NCI-H2171 treated with DMSO at 0.1 percent for 48 hours (cell line): ENCODE results near the gene ARPIN.
A peak's percentile ranks its signal among the peaks of the same experiment; 100 is the strongest.
"Not testable (repeated sequence)": the region's sequence is repeated elsewhere in the genome, so short reads cannot be mapped to it uniquely, and the experiment has no call there.

Experiments
- DNase-seq: peaks from one replicate; lab custom pipeline; 2025; lab: John Stamatoyannopoulos, UW

ARPIN gene

DNA sequence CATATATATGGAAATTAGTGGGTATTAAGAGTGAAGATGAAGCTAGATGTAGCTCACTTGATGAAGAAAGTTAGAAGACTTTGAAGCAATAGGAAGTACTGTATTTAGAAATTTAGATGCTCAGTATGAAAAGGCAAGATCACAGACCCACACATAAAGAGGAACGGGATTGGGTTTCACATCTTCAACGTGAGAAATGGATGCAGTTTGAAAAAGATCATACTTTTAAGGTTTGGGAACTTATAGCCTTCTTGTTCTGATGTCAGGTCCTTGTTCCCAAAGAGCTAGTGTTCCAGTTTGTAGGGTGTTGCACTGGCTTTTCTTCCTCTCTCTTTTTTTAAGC is 35.7 kb downstream of the ARPIN start:
- no peak for DNase-seq

DNA sequence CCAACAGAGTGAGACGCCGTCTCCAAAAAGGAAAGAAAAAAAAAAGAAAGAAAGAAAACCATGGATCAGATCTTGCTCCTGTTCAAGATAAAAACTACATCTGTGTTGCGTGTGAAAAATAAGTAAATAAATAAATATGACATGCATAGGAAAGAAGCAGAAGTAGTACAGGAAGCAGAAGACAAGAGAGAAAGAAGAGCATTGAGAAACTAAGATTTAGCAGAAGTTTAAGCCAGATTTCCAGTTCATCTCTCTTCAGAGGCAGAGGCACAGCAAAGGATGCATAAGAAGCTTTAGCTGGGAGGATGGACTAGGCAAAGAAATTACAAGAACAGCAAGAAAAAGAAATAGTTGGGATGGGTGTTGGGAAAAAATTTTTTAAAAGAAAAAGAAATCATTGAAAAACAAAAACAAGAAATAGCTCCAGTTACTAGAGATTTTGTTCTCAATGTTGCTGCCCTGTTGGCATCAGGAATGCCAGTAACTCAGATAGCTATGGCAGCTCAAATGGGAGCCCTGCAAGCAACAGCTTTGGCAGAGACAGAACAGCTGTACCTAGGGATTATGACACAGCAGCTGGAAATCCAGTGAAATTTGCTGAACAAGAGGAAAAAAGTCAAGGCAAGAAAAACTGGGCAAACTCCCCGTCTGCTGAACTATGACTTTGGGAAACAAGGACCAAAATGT is 36.2 kb downstream of the ARPIN start:
- no peak for DNase-seq

DNA sequence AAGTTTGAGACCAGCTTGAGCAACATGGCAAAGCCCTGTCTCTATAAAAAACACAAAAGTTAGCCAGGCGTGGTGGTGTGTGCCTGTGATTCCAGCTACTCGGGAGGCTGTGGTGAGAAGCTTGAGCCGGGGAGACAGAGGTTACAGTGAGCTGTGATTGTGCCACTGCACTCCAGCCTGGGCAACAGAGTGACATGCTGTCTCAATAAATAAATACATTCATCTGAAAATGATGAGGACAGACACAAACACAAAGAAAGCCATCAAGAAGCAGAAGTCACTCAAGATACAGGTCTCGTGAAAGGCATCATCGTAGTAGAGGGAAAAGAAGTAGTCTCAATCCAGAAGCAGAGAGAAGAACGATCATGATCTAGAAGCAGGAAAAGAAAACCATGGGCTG is 37.0 kb downstream of the ARPIN start:
- DNase-seq: no peak

DNA sequence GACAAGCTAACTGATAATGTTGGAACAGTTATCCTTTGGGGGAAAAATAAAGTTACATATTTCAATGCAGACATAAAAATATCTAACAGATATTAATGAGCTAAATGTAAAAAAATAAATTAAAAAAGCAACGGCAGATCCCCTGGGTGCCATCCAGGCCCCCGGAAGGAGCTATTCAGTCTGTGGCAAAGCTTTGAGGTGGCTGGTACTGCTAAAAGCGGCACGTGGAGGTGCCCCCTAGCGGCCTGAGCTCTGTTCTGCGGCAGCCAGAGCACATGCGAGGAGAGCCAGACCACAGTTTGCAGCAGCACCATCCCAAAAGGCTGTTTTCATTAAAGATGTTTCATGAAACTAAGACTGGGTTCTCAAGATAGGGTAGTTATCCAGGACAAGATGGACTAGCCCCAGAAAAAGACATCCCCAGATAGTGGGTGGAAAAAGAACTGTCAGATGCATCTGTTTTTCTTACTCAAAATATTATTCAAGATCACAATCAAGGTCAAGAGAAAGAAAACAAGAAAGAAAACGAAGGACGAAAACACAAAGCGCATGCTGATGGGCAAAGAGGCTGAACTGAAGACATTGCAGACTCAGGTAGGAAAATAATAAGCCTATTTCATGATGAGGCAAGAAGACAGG is 37.7 kb downstream of the ARPIN start:
- peak; percentile 79 for DNase-seq

DNA sequence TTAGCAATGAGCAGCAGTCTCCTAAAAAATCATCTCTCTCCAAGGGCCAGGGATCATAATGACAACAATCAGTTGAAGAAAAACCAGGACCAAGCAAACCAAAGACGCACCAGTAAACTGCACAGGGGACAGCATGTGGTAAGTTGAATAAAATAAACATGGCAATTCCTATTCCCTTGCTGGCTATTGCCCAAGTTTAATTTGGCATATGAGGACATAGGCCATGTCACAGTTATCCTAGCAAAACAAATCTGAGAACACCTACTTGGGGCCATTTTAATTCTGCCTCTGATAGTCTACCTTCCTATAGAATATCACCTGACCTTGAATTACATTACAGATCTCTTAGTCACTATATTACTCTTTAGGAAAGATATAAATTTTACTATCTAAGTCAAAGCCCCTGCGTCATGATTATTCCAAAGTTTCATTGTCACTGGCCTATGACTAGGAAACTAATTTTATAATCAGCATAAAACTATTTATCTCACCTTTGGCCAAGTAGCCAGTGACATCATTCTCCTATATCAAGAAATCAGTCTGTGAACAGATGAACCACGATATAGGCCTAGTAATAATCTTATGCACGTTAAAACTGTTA is 42.0 kb downstream of the ARPIN start:
- no peak for DNase-seq

DNA sequence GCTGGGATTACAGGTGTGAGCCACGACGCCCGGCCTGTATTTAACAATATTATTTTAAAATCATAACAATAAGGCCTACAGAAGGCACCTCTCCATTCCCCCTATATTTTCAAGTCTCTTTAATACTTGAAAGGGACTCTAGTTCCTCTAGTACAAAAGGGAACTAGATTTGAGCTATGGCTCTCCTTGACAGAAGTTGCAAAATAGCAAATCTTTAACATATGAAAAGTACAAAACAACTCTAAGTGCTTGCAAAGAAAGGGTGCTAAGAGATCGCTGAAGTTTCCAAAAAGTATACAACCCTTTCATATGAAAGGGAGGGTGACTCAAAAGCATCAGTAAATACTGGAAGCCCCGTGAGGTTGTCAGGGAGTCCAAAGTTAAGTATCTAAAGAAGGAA is 42.7 kb downstream of the ARPIN start:
- DNase-seq: no peak

DNA sequence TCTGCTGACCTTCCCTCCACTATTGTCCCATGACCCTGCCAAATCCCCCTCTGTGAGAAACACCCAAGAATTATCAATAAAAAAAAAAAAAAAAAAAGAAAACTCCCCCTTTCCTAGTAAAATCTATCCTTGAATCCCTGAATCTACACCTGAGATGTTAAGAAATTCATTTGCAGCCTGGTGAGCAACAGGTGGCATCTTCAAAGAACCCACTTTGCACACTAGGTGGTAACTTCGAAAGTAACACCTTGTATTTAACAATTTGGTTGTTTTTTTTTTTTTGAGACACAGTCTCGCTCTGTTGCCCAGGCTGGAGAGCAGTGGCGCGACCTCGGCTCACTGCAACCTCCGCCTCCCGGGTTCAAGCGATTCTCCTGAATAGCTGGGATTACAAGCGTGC is 43.3 kb downstream of the ARPIN start:
- not testable (repeated sequence) for DNase-seq

DNA sequence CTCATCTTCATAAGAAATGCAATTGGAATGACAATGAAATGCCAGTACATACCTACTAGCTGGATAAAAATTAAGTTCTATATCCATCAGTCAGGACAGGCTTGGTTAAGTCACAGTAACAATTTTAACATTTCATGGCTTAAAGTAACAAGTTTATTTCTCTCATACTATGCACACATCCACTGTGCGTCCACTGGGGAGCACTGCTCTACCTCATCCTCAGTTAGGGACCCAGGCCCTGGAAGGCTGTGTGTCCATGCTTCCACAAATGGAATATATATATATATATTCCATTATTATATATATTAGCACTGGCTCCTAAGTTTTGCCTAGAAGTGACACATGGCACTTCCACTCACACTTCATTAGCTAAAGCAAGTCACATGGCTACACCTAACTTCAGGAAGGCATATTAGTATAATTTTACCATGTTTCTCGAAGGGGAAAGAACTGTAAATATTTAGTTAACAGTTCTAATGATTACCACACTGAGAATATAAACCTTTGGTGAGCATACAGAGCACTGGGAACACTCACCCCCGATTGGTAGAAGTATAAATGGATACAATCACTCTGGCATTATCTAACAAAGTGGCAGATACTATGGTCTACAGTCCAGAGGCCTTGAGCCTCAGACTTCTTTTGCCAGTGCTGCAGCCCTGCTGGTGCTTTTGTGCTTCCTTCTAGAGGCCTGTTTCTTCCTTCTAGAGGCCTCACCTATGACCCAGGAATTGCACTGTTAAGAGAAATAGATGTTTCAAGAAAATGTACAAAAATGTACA is 47.6 kb downstream of the ARPIN start:
- no peak for DNase-seq

DNA sequence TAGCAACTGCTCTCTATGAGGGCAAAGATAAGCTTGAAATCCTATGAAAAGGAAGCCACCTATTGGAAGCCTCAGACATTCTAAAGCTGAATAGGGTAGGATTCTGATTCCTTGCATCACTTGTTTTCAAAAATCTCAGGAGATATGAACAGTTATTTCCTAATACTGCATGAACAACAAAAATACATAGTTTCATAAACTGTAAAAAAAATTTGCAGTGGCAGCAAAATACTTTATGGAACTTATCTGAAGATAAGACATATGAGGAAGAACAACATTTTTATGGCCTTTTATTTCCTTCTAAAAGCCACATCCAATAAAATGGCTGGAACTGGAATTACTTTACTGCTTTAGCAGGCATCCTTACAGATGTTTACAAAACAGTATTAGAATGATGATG is 48.8 kb downstream of the ARPIN start:
- no peak for DNase-seq

DNA sequence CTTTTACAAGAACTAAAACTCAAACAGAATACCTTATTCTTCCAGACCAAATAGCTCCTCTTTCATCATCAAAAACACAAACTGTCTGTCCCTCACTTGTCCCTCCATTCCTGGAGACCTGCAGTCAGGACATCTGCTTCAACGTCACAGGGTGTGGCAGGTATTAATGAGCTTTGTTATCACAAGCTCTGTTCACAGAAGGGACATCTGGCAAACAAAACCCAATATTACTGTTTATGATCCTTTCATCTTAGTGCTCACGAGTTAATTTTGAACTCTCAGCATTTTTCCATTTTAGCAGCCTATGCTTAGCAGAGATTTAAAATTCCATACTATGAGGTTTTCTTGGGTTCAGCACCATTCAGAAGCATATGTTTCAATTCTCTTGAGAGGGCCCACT is 51.9 kb downstream of the ARPIN start:
- DNase-seq: peak; percentile 57

DNA sequence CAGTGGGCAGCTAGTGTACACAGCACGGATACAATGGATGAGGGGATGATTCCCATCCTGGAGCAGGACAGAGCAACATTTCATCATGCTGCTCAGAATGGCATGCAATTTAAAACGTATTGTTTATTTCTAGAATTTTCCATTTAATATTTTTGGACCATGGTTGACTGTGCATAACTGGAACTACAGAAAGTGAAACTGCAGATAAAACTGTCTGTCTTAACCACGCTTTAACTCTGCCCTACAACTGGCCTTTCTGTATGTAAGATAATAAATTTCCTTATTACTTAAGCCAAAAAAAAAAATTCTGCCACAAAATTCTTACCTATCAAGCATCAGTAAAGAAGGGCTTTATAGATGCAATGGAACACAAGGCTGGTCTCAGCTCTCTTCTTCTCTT is 52.3 kb downstream of the ARPIN start:
- no peak for DNase-seq

DNA sequence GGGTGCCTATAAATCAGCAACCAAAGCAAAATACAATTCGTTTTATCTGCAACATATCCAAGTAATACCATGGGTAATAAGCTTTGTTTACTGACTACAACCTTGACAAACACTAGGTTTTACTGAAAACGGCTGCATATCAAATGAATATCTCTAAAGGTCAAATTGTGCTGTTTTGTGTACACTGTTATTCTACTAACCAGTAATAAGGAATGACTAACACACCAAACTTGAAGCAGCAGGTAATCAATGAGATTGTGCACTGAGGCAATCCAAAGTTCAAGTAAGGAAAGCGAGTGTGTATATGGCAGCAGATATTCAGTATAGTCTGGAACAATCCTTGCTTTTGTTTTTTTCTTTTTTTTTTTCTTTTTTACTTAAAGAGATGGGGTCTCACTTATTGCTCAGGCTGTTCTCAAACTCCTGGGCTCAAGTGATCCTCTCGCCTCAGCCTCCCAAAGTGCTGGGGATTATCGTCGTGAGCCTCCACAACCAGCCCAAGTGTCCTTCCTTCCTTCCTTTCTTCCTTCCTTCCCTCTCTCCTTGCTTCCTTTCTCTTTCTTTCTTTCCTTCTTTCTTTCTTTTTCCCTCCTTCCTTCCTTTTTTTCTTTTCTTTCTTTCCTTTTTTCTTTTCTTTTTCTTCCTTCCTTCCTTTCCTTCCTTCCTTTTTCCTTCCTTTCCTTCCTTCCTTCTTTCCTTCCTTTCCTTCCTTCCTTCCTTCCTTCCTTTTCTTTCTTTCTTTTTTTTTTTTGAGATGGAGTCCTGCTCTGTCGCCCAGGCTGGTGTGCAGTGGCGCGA is 53.9 kb downstream of the ARPIN start:
- no peak for DNase-seq

DNA sequence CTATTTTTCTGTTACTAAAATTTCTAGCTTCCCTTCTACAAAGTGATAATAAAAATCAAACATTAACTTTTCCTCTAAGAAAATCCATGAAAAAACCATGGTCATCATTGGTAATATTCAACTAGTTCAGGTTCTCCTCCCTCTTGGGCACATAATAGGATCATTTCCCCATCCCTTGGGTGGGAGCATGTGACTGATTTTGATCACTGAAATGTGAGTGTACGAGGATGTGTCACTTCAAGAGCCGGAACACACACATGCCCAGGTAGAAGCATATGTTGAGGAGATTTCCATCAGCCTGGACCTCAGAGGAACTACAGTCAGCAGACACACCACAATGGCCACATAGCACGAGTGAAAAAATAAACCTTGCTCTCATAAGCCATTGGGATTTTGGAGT is 55.1 kb downstream of the ARPIN start:
- DNase-seq: no peak

DNA sequence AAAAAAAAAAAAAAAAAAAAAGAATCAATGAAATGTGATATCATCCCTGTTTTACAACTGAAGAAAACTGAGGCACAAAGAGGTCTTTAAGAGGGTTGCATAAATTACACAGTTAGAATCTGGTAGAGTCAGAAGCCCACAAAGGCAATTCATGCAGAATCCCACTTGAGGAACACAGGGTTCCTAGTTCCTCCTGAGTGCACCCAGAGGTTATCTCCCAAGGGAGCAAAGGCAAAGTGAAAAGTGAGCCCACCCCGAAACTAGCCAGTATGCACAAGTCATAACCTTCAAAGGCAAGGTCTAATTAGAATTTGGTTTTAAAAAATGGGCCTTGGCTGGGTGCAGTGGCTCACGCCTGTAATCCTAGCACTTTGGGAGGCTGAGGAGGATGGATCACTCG is 56.8 kb downstream of the ARPIN start:
- no peak for DNase-seq

DNA sequence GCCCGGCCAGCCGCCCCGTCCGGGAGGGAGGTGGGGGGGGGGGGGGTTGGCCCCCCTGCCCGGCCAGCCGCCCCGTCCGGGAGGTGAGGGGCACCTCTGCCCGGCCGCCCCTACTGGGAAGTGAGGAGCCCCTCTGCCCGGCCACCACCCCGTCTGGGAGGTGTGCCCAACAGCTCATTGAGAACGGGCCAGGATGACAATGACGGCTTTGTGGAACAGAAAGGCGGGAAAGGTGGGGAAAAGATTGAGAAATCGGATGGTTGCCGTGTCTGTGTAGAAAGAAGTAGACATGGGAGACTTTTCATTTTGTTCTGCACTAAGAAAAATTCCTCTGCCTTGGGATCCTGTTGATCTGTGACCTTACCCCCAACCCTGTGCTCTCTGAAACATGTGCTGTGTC is 57.9 kb downstream of the ARPIN start:
- DNase-seq: not testable (repeated sequence)

DNA sequence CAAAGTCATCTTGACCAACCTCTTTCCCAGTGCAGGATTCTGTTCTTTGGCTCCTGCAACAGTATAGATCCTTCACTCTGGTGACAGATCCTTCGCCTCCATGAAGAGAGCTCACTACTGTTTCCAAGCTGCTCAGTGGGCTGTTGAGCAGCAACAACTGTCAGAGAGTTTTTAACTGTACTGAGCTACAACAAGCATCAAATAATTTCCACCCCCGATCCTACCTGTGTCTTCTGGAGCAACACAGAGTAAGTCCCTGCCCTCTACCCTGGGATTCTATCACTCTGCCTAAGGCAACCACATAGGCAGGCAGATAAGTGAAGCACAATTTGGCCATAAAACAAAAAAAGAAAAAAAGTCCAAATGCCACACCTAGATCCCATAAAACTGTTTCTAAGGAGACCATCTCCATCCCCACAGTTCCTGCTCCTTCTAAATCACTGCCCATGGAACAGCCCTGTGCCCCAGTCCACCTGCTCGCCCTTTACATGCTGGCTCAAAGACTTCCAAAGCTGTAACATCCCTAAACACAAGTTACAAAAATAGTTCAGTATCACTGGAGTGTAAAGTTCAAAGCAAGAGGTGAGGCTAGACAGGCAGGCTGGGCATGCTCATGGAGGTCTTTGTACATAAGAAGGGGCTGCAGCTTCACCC is 60.3 kb downstream of the ARPIN start:
- no peak for DNase-seq

DNA sequence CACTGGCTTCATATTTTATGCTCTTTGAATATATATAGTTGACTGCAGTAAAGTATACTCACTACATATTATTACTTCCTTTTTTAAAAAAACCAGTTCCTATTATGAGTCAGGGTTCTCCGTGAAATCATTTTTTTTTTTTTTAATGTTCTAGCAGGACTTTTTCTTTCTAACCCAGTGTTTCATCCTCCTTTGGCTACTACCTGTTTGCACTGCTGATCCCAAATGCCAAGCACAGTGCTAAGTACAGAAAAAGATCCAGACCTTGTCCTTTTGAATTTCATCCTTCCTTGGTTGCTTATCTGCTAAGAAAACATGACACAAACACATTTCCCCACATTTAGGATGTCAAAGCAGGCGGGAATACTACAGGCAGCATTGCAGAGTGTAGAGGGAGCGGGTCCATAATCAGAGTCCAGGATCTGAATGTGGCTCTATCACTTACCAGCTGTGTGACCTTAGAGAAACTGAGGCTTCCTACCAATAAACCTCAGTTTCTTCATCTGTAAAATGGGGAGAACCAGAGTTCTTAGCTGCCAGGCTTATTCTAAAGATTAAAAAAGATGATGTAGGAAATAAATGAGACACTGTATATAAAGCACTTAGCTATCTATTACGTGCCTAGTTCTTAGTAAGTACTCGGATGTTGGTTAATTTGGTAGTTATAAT is 60.9 kb downstream of the ARPIN start:
- DNase-seq: no peak

DNA sequence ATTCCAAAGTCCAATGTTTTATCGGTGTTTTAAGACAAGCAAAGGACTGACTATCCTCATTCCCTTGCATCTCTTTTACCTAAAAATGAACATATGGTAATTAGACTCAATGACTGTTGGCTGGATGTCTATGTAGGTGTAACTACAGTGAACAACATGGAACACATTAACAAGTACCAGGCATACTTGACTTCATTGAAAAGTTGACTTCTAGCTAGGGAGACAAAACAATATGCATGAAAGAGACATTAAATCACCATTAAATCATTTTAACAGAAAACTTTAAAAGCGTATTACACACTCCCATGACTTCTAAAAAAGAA is 63.8 kb downstream of the ARPIN start:
- no peak for DNase-seq

DNA sequence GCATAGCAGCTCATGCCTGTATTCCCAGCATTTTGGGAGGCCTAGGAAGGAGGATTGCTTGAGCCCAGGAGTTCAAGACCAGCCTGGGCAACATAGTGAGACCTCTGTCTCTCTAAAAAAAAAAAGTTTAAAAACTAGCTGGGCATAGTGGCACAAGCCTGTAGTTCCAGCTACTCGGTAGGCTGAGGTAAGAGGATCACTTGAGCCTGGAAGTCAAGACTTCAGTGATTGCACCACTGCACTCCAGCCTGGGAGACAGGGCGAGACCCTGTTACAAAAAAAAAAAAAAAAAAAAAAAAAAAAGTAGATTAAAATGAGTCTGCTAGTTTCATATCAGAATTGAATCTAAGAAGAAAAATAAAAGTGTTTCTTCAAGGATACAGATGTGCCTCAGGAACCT is 65.7 kb downstream of the ARPIN start:
- no peak for DNase-seq

DNA sequence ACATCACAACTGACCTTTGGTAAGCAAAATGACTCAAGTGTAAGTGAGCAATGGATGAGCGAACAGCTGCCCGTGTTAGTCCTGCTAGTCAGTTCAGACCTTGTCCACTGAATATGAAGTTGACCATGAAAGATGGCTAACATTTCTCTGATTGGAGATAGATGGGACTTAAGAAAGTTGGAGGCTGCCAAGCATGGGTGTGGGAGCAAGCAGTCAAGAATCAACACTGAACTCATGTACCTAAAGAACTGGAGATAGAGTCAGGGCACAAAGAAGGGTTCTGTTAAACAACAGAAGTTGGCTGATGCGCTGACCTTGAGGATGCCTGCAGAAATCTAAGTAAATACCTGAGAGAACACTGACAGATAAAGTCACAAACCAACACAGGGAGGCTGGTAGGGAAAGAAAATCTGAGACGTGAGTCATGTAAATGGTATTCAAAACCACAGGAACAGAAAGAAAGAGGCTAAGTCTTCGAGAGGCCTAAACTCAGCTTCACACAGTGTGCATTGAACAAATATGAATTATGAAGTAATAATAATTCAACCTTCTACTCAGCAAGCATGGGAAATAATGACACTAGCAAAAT is 67.4 kb downstream of the ARPIN start:
- no peak for DNase-seq
